ENCODE results near the gene MGST2.
"Not testable (repeated sequence)": the region's sequence is repeated elsewhere in the genome, so short reads cannot be mapped to it uniquely, and the experiment has no call there.

Gene MGST2

DNA sequence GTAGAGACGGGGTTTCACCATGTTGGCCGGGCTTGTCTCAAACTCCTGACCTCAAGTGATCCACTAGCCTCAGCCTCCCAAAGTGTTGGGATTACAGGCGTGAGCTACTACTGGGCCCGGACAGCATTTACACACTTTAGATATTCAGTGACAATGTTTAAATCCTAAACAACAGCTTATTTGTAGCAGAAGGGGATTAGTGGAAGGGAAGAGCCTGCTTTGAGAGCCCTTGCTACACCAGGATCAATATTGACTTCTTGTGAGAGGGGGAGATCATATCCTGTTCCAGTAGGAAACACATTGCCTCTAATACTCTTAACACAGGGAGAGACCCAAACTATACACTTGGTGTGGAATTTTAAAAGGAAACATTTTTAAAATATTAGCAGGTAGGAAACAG, 7.1 kb downstream of the MGST2 start:
- DNase-seq = peak; percentile 56

DNA sequence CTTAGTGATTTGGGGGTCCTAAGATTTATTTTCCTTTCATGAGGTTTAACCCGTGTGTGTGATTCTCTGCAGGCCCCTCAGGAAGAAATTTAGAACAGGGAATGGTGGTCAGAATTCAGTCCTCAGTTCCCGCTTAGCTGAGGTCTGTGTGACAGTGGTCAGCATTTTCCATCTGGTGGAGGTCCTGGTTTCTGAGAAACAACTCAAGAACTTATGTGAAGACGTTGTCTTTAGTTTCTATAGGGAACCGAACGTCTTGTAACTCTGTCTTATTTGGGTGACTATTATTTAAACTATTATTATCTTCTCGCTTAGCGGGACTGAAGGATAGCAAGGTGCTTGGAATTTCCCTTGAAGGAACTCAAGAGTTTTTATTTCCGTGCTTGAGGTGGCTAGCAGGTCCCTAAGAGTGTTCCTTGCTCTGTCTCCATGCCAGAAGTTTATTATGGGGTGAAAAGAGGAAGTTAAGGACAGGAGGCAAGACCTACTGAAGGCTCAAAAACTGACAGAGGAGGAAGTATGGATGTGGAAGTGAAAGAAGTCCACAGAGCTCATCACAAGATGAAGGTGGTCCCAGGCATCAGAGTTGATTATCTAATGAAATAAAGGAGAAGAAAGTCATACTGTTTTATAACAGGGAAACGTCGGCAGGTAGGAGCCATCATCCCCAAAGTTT, 9.4 kb downstream of the MGST2 start:
- DNase-seq = no peak

DNA sequence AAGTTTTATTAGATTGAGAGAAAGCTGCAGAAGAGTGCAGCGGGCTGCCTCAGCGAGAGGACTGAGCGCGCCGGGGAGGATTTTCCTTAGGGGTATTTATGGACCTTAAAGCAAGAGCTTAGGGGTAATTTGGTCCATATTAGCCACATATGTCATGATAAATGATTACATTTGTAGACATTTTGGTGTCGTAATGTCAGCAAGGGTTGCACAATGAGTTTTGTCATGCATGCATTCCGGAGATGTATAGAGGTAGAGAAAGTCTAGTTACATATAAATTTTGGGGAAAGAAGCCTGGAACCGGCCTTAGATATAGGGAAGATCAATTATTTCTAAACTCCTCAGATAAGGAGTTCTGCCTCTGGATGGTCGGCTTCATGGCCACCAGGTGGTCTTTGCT, 10.0 kb downstream of the MGST2 start:
- no peak for DNase-seq

DNA sequence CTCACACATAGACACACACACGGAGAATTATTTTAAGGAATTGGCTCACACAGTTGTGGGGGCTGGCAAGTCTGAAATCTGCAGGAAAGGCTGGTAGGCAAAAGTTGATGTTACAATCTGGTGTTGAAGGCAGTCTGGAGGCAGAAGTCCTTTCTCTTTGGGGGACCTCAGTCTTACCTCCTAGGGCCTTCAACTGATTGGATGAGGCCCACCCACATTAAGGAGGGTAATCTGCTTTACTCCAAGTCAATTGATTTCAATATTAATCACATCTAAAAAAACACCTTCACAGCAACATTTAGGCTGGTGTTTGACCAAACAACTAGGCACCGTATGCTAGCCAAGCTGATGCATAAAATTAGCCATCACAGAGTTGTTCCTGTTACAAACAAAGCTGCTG, 10.7 kb downstream of the MGST2 start:
- no peak for DNase-seq

DNA sequence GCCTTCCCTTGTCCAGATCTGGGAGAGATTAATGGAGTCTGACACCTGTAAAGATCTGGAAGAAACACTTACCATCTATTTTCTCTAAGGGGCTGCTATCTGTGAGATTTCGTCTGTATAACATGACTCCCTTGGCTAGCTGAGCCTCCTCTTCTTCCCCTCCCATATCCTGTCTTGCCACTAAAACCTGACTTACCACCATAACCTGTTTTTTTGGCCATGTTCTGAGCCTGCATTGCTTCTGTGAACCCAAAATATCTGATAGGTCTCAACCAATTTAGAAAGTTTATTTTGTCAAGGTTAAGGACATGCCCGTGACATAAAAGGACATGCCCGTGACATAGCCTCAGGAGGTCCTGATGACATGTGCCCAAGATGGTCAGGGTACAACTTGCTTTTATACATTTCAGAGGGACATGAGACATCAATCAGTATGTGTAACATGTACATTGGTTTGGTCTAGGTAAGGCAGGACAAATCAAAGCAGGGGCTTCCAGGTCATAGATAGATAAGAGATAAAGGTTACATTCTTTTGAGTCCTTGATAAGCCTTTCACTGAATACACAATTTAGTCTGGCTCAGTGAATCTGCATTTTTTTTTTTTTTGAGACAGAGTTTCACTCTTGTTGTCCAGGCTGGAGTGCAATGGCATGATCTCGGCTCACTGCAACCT, 11.4 kb downstream of the MGST2 start:
- DNase-seq = no peak

DNA sequence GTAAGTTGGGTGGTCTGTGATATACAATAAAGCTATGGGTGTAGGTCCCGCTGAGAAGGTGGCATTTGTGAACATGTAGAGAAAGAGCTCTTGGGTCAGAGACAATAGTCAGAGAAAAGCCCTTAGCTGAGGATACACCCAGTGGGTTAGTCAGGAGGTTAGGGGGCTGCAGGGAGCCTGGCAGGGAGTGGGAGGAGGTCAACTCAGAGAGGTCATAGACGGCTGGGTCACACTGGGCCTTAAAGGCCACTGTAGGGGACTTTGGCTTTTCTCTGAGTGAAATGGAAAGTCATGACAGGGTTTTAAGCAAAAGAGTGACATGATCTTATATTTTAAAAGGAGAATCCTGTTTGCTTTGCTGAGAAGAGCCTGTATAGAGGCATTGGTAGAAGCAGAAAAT, 16.7 kb downstream of the MGST2 start:
- no peak for DNase-seq

DNA sequence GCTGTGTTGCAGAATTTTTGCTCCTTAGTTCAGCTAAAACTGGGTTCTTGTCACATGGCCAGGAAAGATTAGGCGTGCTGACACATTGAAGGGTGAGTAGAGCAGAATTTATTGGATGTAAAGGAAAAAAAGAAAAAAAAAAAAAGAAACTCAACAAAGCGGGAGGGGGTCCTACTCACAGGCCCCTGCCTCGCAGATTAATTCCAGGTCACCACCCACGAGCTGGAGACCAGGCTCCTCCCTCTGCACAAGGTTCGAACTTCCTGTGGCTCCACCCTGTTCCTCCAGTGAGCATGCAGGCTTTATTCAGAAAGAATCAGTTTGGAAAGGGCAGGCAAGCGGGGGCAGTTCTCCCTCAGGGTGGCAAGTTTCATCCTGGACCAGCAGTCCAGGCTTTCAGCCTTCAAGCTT, 17.1 kb downstream of the MGST2 start:
- no peak for DNase-seq

DNA sequence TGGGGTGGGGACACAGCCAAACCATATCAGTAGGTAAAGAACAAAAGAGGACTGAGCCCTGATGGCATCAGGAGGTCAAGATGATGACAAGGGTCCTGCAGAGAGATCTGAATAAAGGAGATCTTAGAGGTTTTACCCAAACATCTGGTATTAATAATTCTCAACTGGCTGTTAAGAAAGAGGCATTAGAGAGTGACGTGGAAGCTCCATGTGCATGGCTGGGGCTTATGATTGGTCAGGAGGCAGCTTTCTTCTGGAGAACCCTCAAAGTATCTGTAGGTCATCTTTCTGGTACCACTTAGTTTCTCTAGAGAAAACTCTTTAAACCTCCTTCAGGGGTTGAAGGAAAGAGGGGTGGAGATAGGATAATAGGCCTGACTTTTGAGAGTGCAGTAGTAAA, 18.7 kb downstream of the MGST2 start:
- DNase-seq = no peak

DNA sequence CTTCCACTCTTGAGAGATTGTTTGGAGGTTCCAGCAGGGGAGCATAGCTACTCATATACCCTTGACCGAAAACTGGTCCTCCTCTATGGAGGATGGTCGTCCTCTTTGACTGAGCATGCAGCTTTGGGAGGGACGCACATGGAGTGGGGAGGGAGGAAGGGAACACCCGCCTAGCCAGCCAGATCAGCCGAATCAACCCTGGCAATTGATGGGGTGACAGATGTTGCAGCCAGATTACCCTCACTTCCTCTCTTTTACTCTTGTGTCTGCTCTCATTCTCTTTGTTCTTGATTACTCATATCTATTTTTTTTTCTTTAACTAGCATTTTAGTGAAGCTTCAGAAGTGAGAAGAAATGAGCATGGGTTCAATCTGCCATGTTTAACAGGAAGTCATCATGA, 19.6 kb downstream of the MGST2 start:
- no peak for DNase-seq

DNA sequence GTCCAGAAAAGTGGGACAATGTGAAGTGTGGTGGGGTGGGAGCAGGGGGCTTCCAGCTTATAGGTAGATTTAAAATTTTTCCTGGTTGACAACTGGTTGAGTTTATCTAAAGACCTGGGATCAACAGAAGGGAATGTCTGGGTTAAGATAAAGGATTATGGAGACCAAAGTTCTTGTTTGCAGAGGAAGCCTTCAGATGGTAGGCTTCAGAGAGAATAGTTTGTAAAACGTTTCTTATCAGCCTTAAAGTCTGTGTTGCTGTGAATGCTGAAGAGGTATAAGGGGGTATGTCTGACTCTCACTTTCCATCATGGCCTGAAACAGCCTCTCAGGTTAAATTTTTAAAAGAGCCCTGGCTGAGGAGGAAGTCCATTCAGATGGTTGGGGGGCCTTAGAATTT, 20.5 kb downstream of the MGST2 start:
- no peak for DNase-seq

DNA sequence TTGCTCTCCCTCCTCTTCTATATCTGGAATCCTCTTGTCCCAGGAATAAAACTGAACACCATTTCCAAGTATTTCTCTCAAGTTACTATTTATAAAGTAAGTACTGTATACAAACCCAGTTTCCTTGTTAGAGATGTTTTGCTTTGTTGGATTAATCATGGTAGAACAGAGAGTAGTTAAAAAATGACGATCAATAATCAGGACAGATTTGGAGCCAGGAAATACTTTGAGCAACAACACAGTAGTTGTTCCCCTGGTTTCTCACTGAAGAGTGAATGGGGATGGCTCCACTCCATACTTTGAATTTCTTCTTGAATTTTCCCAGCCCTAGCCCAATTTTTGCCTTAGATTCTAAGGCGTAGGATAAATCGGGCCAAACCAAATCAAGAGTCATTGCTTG, 21.4 kb downstream of the MGST2 start:
- DNase-seq = no peak

DNA sequence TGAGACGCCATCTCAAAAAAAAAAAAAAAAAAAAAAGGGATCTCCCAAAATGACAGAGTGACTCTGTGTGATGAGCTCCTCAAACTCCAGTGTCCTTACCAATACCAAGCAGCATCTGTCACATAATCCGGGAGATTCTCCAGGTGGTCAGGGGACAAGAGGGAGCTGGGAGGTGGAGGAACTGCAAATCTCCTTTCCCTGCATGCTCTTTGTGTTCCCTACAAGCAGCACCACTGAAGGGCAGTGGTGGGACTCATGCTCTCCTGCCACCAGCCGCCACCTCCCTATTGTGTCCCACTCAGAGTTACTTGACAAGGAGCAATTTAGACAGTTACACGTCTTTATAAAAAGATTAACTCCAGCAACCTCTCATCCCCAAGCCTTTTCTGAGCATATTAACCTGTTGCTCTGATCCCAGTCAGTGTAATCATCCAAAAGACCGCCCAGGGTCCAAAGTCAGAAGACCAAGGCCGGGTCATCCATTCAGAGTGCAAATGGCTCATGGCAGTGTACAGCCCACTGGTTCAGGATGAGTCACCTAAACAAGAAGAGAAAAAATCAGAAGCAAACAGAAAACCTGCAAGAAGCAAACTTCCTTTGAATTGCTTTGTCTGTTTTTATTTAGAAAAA, 23.6 kb downstream of the MGST2 start:
- no peak for DNase-seq

DNA sequence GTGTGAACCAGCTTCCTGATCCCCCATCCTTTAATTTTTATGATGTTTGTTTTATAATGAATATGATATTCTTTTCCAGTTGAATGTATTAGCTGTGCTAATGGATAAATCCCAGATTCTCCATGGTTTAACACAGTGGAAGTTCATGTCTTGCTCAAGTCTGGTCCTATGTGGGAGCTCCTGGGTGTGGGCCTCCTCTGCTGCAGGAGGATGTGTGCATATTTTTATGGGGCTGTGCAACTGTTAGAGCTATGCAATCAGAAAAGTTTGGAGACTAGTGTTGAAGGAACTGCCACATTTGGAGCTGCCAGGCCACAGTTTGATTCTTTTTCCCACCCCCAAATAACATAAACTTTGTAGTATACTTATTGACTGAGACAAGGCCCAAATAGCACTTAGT, 24.8 kb downstream of the MGST2 start:
- no peak for DNase-seq

DNA sequence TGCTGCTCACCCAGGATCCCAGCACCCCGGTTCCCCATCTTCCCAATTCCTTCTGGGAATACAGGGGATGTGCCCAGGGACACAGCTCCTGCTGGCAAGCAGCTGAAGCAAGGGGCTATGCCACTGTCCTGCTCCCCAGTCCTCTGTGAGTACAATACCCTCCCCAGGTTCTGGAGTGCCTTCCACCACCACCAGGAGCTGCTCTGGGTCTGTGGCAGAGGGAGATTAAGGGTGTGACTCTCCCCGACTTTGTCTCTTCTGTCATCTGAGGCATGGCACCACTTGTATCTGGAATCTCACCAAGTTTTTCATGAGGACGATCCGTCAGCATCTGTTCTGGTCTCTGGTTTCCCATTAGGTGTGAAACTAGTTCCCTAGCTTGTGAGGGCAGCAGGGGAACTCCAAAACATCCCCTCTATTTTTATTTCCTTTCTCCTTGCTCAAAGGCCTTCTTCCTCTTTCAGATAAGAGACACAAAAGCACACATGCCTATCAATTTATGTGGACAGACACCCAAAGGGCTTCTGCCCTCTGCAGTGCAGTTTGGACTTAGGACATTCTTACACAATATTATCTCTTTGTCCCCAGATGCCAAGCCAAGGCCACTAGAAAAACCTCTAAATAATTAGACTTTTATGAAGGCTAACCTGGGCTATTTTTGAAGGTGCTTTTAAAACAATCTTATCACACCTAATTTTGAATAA, 26.8 kb downstream of the MGST2 start:
- no peak for DNase-seq

DNA sequence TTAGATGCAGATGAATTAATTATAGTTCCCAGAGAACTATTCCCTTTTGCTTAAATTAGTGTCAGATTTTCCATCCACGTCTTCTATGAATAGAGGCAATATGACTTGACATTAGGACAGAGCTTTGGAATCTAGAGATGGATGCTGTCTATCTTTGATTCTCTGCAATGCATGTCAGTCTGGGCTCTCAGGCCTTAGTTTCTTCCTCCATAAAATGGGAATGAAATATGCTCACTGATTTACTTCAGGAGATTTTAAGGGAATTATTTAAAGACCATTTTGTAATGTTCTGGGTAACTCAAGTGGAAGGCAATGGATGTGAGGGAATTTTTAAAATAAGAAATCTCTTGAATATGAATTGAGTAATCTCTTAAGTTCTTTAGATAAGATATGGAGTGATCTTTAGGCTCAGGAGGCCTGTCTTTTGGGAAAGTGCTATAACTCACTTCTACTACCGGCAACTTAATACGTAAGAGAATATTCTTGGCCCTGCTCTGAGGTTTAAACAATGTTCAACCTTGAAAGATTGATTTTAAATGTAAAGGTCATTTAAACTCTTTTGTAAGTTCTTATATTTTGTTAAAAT, 29.0 kb downstream of the MGST2 start:
- DNase-seq = no peak

DNA sequence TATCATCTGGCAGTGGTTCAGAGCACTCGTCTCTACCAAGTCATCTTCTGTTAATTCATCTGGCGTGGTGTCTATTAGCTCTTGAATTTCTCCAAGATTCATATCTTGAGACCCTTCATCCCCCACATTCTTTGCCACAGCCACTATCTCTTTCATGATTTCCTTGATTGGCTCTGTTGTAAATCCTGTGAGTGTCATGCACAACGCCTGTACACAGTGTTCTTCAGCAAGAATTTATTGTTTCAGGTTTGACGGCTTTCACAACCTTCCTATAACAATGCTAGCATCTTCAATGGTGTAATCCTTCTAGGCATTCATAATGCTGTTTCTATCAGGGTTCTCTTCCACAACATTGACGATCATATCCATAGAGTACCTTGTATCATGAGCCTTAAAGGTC, 30.9 kb downstream of the MGST2 start:
- DNase-seq = no peak

DNA sequence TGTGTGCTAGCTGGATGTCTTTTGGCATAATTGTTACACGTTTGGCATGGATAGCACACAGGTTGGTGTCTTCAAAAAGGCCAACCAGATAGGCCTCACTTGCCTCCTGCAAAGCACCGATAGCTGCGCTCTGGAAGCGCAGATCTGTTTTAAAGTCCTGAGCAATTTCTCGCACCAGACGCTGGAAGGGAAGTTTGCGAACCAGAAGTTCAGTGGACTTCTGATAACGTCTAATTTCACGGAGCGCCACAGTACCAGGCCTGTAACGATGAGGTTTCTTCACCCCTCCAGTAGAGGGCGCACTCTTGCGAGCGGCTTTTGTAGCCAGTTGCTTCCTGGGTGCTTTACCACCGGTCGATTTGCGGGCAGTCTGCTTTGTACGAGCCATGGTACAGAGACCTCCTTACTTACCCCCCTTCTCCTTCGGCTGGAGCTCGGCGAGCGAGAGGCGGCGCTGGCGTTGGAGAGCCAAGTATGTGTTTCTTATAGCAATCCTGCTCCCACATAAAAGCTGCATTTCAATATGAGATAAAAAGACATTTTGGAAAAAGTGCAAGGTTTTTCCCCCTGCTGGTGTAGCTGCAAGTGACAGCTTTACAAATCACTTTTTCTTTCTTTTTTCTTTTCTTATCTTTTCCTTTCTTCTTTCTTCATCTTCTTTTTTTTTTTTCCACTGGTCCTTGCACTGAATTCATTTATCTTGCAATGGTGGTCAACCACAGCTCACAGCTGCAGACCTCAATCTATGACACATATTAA, 32.7 kb downstream of the MGST2 start:
- DNase-seq = not testable (repeated sequence)

DNA sequence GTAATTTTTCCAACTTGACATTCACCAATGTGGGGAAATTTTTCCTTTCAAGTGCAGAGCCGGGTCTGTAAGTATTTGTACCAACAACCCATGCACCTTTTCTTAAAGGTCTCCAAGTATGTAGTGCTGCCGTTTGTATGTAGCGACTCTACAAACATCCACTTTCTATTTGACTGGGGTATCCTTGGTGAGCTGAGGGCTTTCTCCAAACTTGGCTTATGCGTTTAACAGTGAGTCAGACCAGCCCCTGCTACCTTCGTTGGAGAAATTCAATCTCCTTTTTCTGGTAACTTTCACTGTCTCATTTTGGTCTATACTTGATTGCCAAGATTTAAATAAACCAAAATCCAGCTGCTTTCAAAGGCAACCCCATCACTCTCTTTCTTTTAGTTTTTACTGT, 34.9 kb downstream of the MGST2 start:
- DNase-seq = no peak

DNA sequence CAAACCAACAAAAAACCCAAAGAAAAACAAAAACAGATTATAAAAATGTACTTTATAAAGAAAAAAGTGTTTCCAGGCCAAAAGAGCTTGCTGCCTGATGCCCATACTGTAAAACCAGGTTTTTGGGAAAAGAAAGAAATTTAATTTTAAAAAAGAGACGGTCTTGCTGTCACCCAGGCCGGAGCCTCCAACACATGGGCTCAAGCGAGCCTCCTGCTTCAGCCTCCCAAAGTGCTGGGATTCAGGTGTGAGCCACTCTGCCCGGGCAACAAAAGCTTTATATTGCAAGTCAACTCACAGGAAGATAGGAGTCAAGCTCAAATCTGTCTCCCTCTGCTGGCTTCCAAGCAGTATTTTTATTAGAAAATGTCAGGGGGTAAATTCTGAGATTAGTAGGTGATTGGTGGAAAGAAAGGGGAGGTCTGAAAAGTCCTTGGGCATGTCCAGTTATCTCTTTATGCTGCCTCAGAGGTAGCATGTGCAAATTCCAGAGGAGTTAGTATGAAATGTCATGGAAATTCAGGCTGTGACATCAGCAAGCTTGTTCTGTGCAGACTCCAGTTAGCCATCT, 39.4 kb downstream of the MGST2 start:
- no peak for DNase-seq

DNA sequence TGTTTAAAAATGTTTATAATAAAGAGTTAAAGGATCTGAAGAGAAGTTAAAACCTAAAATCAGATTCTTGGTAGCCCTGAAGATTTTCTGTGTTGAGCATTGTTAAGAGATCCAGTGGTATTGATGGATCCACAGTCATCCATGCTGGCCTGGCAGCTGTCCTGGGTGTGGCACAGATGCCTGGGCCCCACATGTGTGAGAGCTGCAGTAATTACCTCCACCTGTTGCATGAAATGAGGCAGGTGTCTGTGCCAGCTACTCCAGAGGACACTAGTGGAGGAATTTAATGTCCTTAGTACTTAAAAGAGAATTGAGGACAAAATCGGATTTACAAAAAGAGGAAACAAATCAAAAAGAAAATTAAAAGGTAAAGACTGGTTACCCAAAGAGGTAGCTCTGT, 44.0 kb downstream of the MGST2 start:
- no peak for DNase-seq

DNA sequence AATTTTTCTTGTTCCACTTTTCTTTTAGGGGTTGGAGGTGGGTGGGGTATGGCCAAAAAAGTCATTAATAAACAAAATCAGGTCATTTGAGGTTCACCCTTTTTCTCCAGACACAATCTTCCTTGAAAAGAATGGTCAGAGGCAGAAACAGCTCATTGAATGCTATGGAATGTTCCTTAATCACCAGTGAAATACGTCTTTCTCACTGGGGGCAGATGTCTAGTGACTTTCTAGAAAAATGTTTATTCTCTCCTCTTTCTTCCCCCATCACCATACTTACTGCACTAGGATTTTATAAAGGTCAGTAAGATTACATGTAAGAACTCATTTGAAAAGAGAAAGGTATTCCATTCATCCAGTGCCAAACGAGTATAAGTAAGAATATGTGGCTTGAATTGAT, 44.5 kb downstream of the MGST2 start:
- no peak for DNase-seq

DNA sequence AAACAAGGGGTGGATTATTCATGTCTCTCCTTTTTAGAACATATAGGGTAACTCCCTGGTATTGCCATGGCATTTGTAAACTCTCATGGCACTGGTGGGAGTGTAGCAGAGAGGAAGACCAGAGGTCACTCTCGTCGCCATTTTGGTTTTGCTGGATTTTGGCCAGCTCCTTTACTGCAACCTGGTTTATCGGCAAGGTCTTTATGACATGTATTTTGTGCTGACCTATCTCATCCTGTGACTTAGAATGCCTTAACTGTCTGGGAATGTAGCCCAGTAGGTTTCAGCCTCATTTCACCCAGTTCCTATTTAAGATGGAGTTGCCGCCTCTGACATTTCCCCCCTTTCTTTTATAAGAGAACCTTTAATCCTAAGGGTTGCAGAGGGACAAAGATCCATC, 45.8 kb downstream of the MGST2 start:
- DNase-seq = no peak

All from NCI-H2029 treated with DMSO at 0.1 percent for 48 hours (cell line).